ENCODE results near the gene PARP3.

- TF ChIP-seq POLR2A (IDR thresholded peaks at IDR 0.05), result no peak
- TF ChIP-seq, protein P1, sequence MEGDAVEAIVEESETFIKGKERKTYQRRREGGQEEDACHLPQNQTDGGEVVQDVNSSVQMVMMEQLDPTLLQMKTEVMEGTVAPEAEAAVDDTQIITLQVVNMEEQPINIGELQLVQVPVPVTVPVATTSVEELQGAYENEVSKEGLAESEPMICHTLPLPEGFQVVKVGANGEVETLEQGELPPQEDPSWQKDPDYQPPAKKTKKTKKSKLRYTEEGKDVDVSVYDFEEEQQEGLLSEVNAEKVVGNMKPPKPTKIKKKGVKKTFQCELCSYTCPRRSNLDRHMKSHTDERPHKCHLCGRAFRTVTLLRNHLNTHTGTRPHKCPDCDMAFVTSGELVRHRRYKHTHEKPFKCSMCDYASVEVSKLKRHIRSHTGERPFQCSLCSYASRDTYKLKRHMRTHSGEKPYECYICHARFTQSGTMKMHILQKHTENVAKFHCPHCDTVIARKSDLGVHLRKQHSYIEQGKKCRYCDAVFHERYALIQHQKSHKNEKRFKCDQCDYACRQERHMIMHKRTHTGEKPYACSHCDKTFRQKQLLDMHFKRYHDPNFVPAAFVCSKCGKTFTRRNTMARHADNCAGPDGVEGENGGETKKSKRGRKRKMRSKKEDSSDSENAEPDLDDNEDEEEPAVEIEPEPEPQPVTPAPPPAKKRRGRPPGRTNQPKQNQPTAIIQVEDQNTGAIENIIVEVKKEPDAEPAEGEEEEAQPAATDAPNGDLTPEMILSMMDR (IDR thresholded peaks at IDR 0.05), result no peak
These were observed 9.4 kb upstream of the PARP3 start for GRCh38 chr3:51932471-51933370.
